HPDE6-E6E7 (cell line): ENCODE measurements around the gene VCY1B.
"Not testable (repeated sequence)": the region's sequence is repeated elsewhere in the genome, so short reads cannot be mapped to it uniquely, and the experiment has no call there.

Experiments
- DNase-seq: peaks from one replicate; pipeline ENCODE4 v3.0.0; 2011; ENCODE audit warnings: missing footprints; ENCODE audit errors: extremely low spot score

VCY1B gene

GRCh38 chrY:14055927-14056326 lies at the start of gene VCY1B:
Gene VCY1B, plus strand, starts transcription at chrY:14056227. Its CDS starts 63 bp downstream, at chrY:14056290.
- DNase-seq = not testable (repeated sequence)

GRCh38 chrY:14011916-14012315 lies 44.1 kb upstream of the VCY1B start:
- DNase-seq = not testable (repeated sequence)

- not testable (repeated sequence) for DNase-seq
These were observed 25.6 kb upstream of the VCY1B start for GRCh38 chrY:14030395-14030794.

- DNase-seq = no peak
These were observed 29.9 kb downstream of the VCY1B start for GRCh38 chrY:14085877-14086276.
